Stimulated activated CD4-positive, alpha-beta T cell treated with anti-CD3 and anti-CD28 coated beads, Interleukin-4, amount 100 ng/mL, for 1 hour (primary cell): ENCODE results near the gene AFMID.
A peak's percentile ranks its signal among the peaks of the same experiment; 100 is the strongest.

Experiments
- DNase-seq: peaks from one replicate; pipeline ENCODE4 v3.0.0-alpha.2; 2020

AFMID gene

DNA sequence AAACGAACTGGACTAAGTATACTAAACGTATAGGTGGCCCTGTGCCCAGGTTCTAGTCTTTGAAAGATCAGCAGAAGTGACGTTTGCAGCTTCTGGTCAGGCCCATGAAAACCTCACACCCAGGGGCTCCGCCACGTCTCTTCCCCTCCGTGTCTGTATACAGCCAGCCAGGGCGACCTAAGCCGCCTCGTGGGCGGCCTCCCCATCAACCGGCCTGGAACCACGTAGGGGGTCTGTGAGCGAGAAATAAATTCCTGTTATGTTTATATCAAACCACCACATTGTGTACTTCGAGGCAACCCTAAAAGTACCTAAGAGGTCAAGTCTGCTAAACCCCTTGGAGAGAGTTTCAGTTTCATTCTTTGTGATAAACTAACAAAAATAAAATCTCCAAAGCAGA is 7.1 kb upstream of the AFMID start:
- no peak for DNase-seq

DNA sequence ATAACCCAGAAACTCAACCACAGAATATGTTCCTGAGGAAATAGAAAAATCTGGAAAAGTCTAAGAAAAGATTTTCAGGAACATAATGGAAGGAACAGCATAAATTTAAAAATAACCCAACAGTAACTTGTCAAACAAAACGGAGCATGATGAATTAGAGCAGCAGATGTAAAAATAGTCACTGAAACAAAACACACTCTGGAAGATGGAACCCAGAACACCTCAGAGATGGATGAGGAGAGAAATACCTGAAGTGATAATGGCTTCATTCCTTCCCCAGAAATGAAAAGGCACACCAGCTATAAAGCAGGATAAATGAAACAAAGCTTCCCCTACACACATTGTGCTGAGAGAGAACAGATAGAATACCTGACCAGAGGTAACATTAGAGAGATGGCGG is 6.7 kb upstream of the AFMID start:
- no peak for DNase-seq

DNA sequence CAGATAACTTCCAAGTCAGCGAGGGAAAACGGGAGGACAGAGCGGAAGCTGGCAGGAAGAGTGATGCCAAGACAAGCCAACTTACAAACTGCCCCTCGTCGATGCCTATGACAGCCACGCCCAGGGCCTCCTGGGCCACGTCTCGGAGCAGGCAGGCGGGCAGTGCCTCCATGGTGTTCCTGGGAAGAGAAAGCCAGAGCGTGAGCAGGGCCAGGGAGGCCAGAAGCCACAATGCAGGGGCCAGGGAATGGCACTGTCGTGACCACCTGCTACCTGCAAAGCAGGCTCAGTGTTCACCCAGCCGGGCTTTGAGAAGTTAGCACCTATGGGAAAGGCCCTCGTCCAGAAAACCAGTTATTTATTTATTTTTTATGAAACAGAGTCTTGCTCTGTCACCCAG is 4.7 kb upstream of the AFMID start:
- DNase-seq, result no peak

DNA sequence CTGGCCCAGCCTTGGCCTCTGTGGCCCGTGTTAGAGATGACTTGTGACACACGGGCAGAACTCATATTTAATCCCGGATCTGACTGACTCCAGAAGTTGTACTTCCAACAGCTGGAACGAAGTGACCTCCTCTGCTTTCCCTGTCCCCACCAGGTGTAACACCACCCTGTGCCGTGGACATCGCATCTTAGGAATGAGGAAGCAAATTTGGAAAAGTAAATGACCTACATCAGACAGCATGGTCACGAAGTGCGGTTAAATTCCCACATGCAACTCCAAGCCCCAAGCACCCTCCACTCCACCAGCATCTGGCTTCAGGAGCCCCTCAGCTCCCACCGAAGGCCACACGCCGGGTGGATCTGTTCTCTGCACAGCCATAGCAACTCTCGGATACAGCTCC is 3.2 kb upstream of the AFMID start:
- no peak for DNase-seq

DNA sequence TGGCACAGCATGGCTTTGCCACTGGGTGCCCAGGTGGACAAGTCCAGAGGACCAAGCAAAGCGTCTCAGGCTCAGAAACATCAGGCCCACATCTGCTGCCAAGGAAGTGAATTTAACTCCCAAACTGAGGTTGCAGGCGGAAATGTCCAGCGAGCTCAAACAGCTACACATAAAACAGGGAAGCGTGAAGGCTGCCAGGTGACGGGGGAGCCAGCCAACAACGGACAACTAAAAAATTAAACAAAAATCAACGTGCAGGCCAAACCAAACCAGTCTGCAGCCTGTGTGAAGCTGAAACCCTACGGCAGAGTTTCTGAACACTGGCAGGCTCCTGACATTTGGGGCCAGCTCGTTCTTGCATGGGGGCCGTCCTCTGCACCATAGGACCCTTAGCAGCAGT is 2.8 kb upstream of the AFMID start:
- no peak for DNase-seq

DNA sequence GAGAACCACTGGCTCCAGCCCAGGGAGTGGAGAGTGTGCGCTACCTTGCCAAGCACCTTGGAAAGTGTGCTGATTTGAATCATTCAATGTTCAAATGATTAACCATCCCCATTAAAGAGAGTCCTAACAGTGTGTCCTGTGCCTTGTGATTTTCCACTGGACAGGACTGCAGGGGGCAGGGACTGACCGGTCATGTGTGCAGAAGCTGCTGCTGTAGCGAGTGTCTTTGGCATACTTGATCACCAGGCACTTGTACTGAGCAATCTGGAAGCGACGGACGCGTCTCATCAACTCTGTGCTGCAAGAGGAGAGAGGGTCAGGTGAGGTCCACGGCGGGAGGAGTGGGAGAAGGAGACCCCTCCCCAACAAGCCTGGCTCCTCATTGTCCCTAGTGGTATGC is 2.3 kb upstream of the AFMID start:
- DNase-seq, result no peak

DNA sequence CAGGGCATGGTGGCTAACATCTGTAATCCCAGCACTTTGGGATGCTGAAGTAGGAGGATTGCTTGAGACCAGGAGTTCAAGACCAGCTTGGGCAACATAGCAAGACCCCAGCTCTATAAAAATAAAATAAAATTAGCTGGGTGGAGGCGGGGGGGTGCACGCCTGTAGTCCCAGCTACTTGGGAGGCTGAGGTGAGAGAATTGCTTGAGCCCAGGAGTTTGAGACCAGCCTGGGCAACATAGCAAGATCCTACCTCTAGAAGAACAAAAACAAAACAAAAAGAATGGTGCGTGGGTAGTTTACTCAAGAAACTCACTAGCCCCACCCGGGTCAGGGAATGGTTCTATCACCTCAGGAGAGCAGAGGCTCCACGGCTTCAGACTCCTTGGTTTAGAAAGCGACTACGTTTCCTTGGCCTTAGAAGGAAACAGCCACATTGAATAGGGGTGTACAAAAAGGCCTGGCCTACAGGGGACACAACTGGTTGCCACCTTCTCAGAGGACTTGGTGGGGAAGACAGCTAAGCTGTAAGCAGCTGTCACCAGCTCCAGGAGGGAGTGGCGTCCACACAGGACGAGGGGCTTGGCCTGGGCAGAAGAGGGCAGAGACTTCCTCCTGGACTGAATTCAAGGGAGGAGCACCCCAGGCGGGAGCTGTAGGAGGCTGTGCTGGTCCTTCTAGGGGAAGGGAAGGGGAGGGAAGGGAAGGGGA is 1.0 kb upstream of the AFMID start:
- DNase-seq, result no peak

DNA sequence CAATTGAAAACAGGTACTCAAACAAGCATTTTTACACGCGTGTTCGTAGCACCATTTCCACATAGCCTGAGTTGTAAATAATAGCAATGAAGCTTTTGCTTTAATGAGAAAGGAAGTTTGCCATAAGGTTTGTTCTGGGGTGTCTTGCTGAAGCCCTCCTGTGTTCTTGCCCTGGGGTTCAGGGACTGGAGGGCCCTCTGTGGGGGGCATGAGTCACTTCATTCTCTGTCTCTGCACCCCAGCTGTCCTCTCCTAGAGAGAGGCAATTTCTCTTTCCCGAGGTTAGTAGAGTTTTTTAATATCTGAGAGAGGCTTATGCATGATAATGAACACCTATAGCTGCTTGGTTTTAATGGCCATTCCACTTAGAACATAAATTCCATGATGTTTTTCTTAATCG is 9.6 kb downstream of the AFMID start:
- no peak for DNase-seq

DNA sequence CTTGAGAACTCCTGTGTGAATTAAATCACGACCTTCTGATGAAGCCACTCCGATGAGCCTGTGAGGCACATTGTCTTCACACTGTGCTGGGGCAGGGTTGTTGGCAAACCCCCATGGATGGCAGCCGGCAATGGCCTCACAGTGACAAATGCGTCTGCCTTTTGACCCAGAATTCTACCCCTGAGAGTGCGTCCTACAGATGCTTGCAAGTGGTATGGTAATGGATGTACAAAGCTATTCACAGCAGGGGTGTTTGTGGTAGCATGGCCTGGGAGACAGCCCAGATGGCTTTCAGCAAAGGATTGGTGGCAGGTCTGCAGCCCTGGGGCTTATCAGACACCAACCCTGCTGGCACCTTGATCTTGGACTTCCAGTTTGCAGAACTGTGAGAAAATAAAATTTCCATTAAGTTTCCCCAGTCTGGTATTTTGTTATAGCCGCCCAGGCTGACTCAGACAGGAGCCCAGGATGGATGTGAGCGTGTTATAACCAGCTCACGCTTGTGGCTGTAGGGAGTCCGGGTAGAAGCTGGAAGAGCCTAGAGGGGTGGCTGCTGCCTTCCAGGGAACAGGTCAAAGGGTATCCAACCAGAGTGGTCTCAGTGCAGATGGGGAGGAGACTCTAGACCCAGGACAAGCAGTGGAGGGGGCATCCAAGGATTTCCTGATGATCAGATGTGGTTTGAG is 10.1 kb downstream of the AFMID start:
- DNase-seq, result no peak

DNA sequence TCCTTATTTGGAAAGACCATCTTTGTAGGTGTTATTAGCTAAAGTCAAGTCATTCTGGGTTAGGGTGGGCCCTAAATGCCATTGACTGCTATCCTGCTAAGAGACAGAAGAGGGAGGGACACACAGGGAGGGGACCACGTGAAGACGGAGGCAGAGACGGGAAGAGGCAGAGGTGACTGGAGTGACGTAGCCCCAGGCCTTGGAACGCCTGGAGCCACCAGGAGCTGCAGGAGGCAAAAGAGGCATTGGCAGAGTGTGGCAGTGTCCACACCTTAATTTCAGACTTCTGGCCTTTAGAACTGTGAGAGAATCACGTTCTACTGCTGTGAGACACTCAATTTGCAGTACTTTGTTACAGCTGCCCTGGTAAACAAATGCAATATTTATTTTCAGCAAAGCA is 13.3 kb downstream of the AFMID start:
- no peak for DNase-seq

DNA sequence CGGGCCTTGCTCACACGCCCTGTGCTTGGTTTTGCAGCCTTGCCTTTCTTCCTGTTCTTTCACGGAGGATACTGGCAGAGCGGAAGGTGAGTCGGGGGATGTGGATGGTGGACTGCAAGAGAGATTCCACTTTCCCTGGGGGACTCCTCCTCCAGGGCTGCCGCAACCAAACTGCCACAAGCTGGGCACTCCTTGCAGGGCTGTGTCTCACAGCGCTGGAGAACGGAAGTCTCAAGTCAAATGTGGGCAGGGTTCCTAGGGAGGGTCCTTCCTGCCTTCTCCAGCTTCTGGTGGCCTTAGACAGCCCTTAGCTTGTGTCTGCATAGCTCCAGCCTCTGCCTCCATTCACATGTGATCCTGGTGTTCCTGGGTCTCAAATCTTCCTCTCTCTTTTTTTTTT is 15.5 kb downstream of the AFMID start:
- DNase-seq, result no peak

DNA sequence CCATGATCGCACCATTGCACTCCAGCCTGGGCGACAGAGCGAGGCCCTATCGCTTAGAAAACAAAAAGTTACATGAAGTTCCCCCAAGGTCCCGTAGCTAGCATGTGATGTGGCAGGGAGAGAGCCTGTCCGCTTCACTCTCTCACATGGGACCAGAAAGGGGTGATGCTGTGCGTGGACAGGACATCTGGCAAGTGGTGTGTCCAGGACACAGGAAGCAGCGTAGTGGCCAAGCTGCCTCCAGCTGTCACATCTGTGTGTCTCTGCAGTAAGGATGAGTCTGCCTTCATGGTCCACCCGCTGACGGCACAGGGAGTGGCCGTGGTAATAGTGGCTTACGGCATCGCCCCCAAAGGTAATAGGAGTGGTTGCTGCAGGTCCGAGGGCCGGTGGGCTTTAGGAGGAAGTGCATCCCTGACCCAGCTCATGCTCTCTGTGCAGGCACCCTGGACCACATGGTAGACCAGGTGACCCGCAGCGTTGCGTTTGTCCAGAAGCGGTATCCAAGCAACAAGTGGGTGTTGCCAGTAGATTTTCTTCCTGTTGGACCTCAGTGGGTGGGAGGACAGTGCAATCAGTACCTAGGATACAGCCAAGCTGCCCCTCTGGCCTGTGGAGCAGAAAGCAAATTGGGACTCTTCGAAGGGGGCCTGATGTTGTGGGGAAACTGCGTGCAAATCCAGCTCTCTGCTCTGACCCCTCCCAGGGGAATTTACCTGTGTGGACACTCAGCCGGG is 17.4 kb downstream of the AFMID start:
- DNase-seq, result no peak

DNA sequence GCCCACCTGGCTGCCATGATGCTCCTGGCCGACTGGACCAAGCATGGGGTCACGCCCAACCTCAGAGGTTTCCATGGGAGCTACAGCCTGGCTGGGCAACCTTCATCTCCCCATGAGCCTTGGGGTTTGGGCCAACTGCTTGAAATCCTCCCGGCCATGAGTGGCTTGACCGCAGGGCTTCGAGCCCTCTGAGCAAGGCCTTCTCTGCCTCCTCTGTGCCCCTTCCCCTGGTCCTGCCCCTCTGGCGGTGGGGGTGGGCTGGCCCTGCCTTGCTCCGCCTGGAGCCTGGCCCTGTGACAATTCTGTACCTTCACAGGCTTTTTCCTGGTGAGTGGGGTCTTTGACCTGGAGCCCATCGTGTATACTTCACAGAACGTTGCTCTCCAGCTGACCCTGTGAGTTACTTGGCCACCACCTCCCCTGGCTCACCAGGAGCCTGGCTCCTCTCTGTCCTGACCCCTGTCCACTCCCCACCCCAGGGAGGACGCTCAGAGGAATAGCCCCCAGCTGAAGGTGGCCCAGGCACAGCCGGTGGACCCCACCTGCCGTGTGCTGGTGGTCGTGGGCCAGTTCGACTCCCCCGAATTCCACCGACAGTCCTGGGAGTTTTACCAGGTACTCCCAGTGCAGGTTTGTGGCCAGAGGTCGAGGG is 18.1 kb downstream of the AFMID start:
- no peak for DNase-seq

DNA sequence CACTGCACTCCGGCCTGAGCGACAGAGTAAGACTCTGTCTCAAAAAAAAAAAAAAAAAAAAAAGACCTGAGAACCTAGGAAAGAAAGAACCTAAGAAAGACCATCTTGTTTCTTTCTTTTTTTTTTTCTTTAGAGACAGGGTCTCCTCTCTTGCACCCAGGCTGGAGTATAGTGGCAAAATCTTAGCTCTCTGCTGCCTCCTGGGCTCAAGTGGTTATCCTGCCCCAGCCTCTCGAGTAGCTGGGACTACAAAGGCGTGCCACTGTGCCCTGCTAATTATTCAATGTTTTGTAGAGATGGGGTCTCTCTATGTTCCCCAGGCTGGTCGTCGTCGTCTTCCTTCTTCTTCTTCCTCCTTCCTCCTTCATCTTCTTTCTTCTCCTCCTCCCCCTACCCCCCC is 19.1 kb downstream of the AFMID start:
- DNase-seq, result no peak

DNA sequence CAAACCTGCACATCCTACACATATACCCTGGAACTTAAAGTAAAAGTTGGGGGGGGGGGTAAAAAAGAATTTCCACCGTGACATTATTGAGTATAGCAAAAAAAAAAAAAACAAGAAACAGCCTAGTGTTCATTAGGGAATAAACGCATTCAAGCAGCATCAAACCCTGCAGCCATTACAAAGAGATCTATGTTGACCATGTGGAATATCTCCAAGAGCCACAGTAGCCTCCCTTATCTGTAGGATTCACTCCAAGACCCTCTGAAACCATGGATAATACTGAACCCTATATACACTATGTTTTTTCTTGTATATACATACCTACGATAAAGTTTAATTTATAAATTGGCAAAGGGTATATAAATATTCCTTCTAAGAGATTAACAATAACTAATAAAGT is 21.3 kb downstream of the AFMID start:
- no peak for DNase-seq

DNA sequence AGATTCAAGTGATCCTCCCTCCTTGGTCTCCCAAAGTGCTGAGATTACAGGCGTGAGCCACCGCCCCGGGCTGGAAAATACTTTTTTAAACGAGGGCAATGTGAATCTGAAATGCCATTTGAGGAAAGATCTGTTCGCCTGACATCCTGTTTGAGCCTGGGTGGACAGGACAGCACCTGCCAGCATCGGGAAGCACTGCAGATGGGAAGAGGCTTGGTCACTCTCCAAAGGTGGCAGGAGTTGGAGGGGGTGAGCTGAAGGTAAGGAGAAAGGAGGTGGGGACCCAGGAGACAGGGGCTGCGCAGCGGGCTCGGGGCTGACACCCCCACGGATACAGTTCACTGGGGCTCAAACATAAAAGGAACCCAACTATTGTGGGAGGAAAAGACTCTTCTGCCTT is 22.9 kb downstream of the AFMID start:
- no peak for DNase-seq

DNA sequence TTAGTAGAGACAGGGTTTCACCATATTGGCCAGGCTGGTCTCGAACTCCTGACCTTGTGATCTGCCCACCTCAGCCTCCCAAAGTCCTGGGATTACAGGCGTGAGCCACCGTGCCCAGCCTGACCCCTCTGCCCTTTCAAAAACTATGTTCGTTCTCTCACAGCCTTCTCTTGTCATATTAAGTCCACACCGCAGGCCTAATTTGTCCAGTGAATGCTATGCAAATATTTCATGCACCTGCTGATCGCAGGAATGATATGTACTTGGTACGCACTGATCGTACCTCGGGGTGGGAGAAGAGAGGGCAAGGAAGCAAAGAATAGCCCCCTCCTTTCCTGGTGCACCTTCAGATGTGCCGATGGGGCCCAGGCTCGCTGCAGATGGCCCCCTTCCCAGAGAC is 23.9 kb downstream of the AFMID start:
- DNase-seq, result no peak

DNA sequence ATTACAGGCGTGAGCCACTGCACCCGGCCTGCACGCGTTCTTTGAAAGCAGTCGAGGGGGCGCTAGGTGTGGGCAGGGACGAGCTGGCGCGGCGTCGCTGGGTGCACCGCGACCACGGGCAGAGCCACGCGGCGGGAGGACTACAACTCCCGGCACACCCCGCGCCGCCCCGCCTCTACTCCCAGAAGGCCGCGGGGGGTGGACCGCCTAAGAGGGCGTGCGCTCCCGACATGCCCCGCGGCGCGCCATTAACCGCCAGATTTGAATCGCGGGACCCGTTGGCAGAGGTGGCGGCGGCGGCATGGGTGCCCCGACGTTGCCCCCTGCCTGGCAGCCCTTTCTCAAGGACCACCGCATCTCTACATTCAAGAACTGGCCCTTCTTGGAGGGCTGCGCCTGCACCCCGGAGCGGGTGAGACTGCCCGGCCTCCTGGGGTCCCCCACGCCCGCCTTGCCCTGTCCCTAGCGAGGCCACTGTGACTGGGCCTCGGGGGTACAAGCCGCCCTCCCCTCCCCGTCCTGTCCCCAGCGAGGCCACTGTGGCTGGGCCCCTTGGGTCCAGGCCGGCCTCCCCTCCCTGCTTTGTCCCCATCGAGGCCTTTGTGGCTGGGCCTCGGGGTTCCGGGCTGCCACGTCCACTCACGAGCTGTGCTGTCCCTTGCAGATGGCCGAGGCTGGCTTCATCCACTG is 27.0 kb downstream of the AFMID start, which contains the start of gene BIRC5:
Gene BIRC5, plus strand, starts transcription at position 238 of the 690 bp plus-strand sequence. Its CDS starts 64 bp downstream, at position 302.
- DNase-seq, result peak; percentile 93

DNA sequence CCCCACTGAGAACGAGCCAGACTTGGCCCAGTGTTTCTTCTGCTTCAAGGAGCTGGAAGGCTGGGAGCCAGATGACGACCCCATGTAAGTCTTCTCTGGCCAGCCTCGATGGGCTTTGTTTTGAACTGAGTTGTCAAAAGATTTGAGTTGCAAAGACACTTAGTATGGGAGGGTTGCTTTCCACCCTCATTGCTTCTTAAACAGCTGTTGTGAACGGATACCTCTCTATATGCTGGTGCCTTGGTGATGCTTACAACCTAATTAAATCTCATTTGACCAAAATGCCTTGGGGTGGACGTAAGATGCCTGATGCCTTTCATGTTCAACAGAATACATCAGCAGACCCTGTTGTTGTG is 27.5 kb downstream of the AFMID start:
- DNase-seq, result no peak

DNA sequence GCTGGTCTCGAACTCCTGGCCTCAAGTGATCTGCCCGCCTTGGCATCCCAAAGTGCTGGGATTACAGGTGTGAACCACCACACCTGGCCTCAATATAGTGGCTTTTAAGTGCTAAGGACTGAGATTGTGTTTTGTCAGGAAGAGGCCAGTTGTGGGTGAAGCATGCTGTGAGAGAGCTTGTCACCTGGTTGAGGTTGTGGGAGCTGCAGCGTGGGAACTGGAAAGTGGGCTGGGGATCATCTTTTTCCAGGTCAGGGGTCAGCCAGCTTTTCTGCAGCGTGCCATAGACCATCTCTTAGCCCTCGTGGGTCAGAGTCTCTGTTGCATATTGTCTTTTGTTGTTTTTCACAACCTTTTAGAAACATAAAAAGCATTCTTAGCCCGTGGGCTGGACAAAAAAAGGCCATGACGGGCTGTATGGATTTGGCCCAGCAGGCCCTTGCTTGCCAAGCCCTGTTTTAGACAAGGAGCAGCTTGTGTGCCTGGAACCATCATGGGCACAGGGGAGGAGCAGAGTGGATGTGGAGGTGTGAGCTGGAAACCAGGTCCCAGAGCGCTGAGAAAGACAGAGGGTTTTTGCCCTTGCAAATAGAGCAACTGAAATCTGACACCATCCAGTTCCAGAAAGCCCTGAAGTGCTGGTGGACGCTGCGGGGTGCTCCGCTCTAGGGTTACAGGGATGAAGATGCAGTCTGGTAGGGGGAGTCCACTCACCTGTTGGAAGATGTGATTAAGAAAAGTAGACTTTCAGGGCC is 32.4 kb downstream of the AFMID start:
- no peak for DNase-seq

DNA sequence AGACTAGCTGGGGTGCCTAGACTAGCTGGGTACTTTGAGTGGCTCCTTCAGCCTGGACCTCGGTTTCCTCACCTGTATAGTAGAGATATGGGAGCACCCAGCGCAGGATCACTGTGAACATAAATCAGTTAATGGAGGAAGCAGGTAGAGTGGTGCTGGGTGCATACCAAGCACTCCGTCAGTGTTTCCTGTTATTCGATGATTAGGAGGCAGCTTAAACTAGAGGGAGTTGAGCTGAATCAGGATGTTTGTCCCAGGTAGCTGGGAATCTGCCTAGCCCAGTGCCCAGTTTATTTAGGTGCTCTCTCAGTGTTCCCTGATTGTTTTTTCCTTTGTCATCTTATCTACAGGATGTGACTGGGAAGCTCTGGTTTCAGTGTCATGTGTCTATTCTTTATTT is 35.9 kb downstream of the AFMID start:
- no peak for DNase-seq

DNA sequence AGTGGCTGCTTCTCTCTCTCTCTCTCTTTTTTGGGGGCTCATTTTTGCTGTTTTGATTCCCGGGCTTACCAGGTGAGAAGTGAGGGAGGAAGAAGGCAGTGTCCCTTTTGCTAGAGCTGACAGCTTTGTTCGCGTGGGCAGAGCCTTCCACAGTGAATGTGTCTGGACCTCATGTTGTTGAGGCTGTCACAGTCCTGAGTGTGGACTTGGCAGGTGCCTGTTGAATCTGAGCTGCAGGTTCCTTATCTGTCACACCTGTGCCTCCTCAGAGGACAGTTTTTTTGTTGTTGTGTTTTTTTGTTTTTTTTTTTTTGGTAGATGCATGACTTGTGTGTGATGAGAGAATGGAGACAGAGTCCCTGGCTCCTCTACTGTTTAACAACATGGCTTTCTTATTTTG is 36.6 kb downstream of the AFMID start:
- no peak for DNase-seq
